Heart right ventricle (tissue), 16 donors: ENCODE results near the gene FASN. TPM values are rescaled to one million over a fixed set of nuclear protein-coding genes. Genes with fewer than 3 reads are reported as not detected.
A peak's percentile ranks its signal among the peaks of the same experiment; 100 is the strongest.

ENCODE experiments used
- ATAC-seq, 8 donors: fragments of 200-7000 bp; cut with Tn5 transposase; one replicate each; pipeline ENCODE4 v1.9.1; 2020; ENCODE audit warnings: mild to moderate bottlenecking in 8 of 8, moderate library complexity in 8 of 8, moderate number of reproducible peaks in 1 of 8
- DNase-seq, 2 donors: peaks; one replicate each; pipeline ENCODE4 v3.0.0-alpha.2; 2020
- H3K27ac ChIP-seq, 10 donors: fragments of 200-600 bp; sonication (generic) in 2 of 10; one replicate each; pipeline versions ENCODE4 v1.5.0 to v1.8.0; 2020 to 2022; ENCODE audit warnings: mild to moderate bottlenecking in 3 of 10
- H3K27me3 ChIP-seq, 7 donors: fragments of 200-600 bp; one replicate each; pipeline ENCODE4 v1.8.0; 2021 to 2022; ENCODE audit warnings: mild to moderate bottlenecking in 2 of 7
- H3K36me3 ChIP-seq, 9 donors: fragments of 200-600 bp; sonication (generic) in 1 of 9; one replicate each; pipeline versions ENCODE4 v1.5.0 to v1.8.0; 2020 to 2022; ENCODE audit warnings: mild to moderate bottlenecking in 2 of 9
- H3K4me1 ChIP-seq, 9 donors: fragments of 200-600 bp; sonication (generic) in 1 of 9; one replicate each; pipeline versions ENCODE4 v1.5.0 to v1.8.0; 2020 to 2022; ENCODE audit warnings: mild to moderate bottlenecking in 4 of 9
- H3K4me3 ChIP-seq, 10 donors: fragments of 200-600 bp; sonication (generic) in 2 of 10; one replicate each; pipeline versions ENCODE4 v1.5.0 to v1.8.0; 2020 to 2022; ENCODE audit warnings: mild to moderate bottlenecking in 7 of 10, moderate library complexity in 2 of 10
- H3K9me3 ChIP-seq, 11 donors: fragments of 200-600 bp in 10 of 11; sonication (generic) in 2 of 11; one replicate each; pipeline versions ENCODE4 v1.5.0 to v1.8.0; 2013 to 2022; ENCODE audit warnings: mild to moderate bottlenecking in 2 of 11, control low read depth in 1 of 11, moderate library complexity in 1 of 11
- CTCF ChIP-seq, 9 donors: fragments of 200-600 bp; sonication (generic) in 2 of 9; IDR thresholded peaks; one replicate each; pipeline versions ENCODE4 v1.5.0 to v1.8.0; 2021 to 2022; ENCODE audit warnings: antibody characterized with exemption in 9 of 9, mild to moderate bottlenecking in 5 of 9, moderate library complexity in 1 of 9
- WGBS, 2 donors: extraction: QIAGEN DNeasy Blood & Tissue Kit; methylation state at CpG; one replicate each; pipeline ENCODE4 v1.1.7; 2013; ENCODE audit warnings: inconsistent platforms in 1 of 2; 5-methylcytosine and 5-hydroxymethylcytosine counted together
- intact Hi-C, 10 donors: fragments of 100-400 bp; cut with DNase I; formaldehyde crosslinking; loops; one replicate each; pipeline versions ENCODE4 v1.11.1 to v1.14.2; 2022
- polyA plus RNA-seq, 2 donors: library from polyadenylated mRNA; stranded (reverse); fragments of 200-250 nt; gene quantifications; one replicate each; pipeline ENCODE4 v1.2.3, GENCODE V29; 2013
- total RNA-seq, 10 donors: library from RNA; stranded (reverse); fragmentation: NEBNext Ultra II Directional in 3 of 10; extraction: Animal tissue kit (Norgen Biotek cat#: 25700) in 3 of 10; gene quantifications; one replicate each; pipeline versions ENCODE4 v1.2.1 to v1.2.4, GENCODE V29; 2021 to 2023
- donor health status: Arrhythmogenic right ventricular cardiomyopathy.
- donor health status: ischemic (EF 13 %, LVEDD 7.1; RV severe dilation, severe dysfunction).
- donor health status: healthy with polysubstance abuse.
- donor health status: DM: no; HTN: yes; CAD: no.
- donor health status: DM: no; HTN: no; CAD: no.
- donor health status: ischemic (EF 25% LVEDD 6.9; RV normal size, moderate dysfunction).
- donor health status: ischemic (EF 25% LVEDD 5.7; RV mildly dilated, moderate dysfunction).
- donor health status: healthy.
- donor health status: DM: yes; HTN: yes; CAD: no.
- donor health status: Ischemic cardiomyopathy.
- donor health status: ischemic (EF 35%, LVEDD 5.7; RV mildly dilated, moderate dysfunction).
- donor health status: nonischemic (EF 11% LVEDD 7.7; RV severe dilation, severe dysfunction).
- donor health status: DM: yes; HTN: yes; CAD: no.
- donor health status: PGD.
- donor health status: ischemic (EF 29% LVEDD 5.4; RV normal size, mild dysfunction).
- donor health status: nonischemic (EF 23%, LVEDD 6.1; RV moderate dilation, normal function).

The FASN gene
- total and polyA plus RNA-seq, 12 donors, result 9.0 to 62.4 (median 20.4) TPM

- intact Hi-C loops, result loop anchor here in 3 of 10 donors (1.0 to 10.0 kb wide), 3 partner anchors 61 to 288 kb away; partner anchors contain the start of gene FASN (in 3 of the 3)
- 34 to 39% methylated on average over 23 of the region's 23 CpGs for WGBS, 2 donors
- peak in 3 of 8 donors; percentile 0 to 2 (median 1) for ATAC-seq
Measured at GRCh38 chr17:82036634-82037091, 61.4 kb downstream of the FASN start.

GRCh38 chr17:82035956-82036633 is 61.9 kb downstream of the FASN start:
- Histone ChIP-seq H3K9me3 (no peaks in the 10 kb centered on the region), H3K36me3 (peaks cover 0 to 9% (median 0%) of the 10 kb centered on the region in 9 donors), H3K27me3 (peaks cover 0 to 10% (median 6%) of the 10 kb centered on the region in 7 donors), H3K27ac (peak overlapping the region in 6 of 10 donors; percentile 93 to 96 (median 94)), H3K4me1 (peaks cover 6 to 31% (median 25%) of the 10 kb centered on the region in 9 donors), H3K4me3 (peak overlapping the region; percentile 58 to 82 (median 72))
- no peak for TF ChIP-seq CTCF (IDR thresholded peaks at IDR 0.05)
- intact Hi-C loops, result loop anchor here in 3 of 10 donors (5.0 to 10.0 kb wide), 2 partner anchors 61 to 289 kb away; partner anchors contain the start of gene FASN (in 2 of the 3)
- WGBS, 2 donors, result 80 to 90% methylated on average over 18 to 20 of the region's 20 CpGs
- ATAC-seq (peak in 1 of 8 donors; percentile 22), DNase-seq (no peak)

More at GRCh38 chr17:82036634-82037091, 61.4 kb downstream of the FASN start:
- no peak for DNase-seq
- H3K27me3 ChIP-seq, result peaks cover 0 to 10% (median 6%) of the 10 kb centered on the region in 7 donors
- H3K4me3 ChIP-seq, result peak overlapping the region; percentile 58 to 82 (median 72)
- H3K9me3 ChIP-seq, result no peaks in the 10 kb centered on the region
- TF ChIP-seq CTCF (IDR thresholded peaks at IDR 0.05), result no peak
- H3K4me1 ChIP-seq, result peaks cover 6 to 29% (median 23%) of the 10 kb centered on the region in 9 donors
- H3K27ac ChIP-seq, result peak overlapping the region; percentile 90 to 97 (median 94)
- H3K36me3 ChIP-seq, result peaks cover 0 to 9% (median 0%) of the 10 kb centered on the region in 9 donors

GRCh38 chr17:82035488-82035887 is 62.5 kb downstream of the FASN start:
- no peak for TF ChIP-seq CTCF (IDR thresholded peaks at IDR 0.05)
- Histone ChIP-seq H3K27me3 (peaks cover 0 to 10% (median 6%) of the 10 kb centered on the region in 7 donors), H3K4me1 (peaks cover 6 to 37% (median 31%) of the 10 kb centered on the region in 9 donors), H3K4me3 (no peak overlapping the region), H3K9me3 (no peaks in the 10 kb centered on the region), H3K27ac (no peak overlapping the region), H3K36me3 (peaks cover 0 to 9% (median 0%) of the 10 kb centered on the region in 9 donors)
- DNase-seq (no peak), ATAC-seq (no peak)
- 89 to 90% methylated on average over 8 of the region's 8 CpGs for WGBS, 2 donors
- intact Hi-C loops, result loop anchor here in 3 of 10 donors (5.0 to 10.0 kb wide), 2 partner anchors 62 to 289 kb away; partner anchors contain the start of gene FASN (in 2 of the 3)

- TF ChIP-seq CTCF (IDR thresholded peaks at IDR 0.05), result no peak
- Histone ChIP-seq H3K4me3 (no peak overlapping the region), H3K27ac (no peak overlapping the region), H3K27me3 (peaks cover 0 to 10% (median 6%) of the 10 kb centered on the region in 7 donors), H3K36me3 (peaks cover 0 to 9% (median 0%) of the 10 kb centered on the region in 9 donors), H3K9me3 (no peaks in the 10 kb centered on the region), H3K4me1 (peaks cover 11 to 47% (median 40%) of the 10 kb centered on the region in 9 donors)
- DNase-seq (no peak), ATAC-seq (no peak)
- intact Hi-C loops, result loop anchor here in 6 of 10 donors (5.0 to 10.0 kb wide), 5 partner anchors 63 to 290 kb away; partner anchors contain the start of gene FASN (in 2 of the 6)
- WGBS, 2 donors, result 76 to 81% methylated on average over 23 of the region's 23 CpGs
Measured at GRCh38 chr17:82034371-82035011, 63.5 kb downstream of the FASN start.
